Suprapubic skin (tissue), 3 donors: ENCODE data around the gene NADSYN1.

Source experiments
- POLR2AphosphoS5 ChIP-seq, 3 donors: sonication (generic); formaldehyde crosslinking; IDR thresholded peaks; one replicate each; pipeline ENCODE4 v1.6.1; 2017; ENCODE audit warnings: antibody characterized with exemption in 3 of 3
- TF ChIP-seq, protein P1 (sequence below), 2 donors: fragments of 200-600 bp in 1 of 2; fragments of 450-650 bp in 1 of 2; sonication (generic) in 1 of 2; IDR thresholded peaks; one replicate each; pipeline ENCODE4 v1.5.1; 2016 to 2019; ENCODE audit warnings: antibody characterized with exemption in 2 of 2, mild to moderate bottlenecking in 1 of 2, moderate library complexity in 1 of 2

GRCh38 chr11:71505781-71506180 lies 52.8 kb downstream of the NADSYN1 start:
- TF ChIP-seq, protein P1, sequence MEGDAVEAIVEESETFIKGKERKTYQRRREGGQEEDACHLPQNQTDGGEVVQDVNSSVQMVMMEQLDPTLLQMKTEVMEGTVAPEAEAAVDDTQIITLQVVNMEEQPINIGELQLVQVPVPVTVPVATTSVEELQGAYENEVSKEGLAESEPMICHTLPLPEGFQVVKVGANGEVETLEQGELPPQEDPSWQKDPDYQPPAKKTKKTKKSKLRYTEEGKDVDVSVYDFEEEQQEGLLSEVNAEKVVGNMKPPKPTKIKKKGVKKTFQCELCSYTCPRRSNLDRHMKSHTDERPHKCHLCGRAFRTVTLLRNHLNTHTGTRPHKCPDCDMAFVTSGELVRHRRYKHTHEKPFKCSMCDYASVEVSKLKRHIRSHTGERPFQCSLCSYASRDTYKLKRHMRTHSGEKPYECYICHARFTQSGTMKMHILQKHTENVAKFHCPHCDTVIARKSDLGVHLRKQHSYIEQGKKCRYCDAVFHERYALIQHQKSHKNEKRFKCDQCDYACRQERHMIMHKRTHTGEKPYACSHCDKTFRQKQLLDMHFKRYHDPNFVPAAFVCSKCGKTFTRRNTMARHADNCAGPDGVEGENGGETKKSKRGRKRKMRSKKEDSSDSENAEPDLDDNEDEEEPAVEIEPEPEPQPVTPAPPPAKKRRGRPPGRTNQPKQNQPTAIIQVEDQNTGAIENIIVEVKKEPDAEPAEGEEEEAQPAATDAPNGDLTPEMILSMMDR (IDR thresholded peaks at IDR 0.05) = no peak
- TF ChIP-seq POLR2AphosphoS5 (IDR thresholded peaks at IDR 0.05) = no peak
